Neuronal stem cell (in vitro differentiated cells): ENCODE data around the gene FSIP1.

Experiments used
- DNase-seq: peaks from one replicate; pipeline ENCODE4 v3.0.0-alpha.2; 2013; ENCODE audit warnings: low spot score
- H2AFZ ChIP-seq: one replicate; pipeline ENCODE4 v1.6.1; 2013; ENCODE audit warnings: mild to moderate bottlenecking, low read length, inconsistent platforms
- H2AK5ac ChIP-seq: 2 replicates; pipeline ENCODE4 v1.6.1; 2013; ENCODE audit warnings: low read depth, mild to moderate bottlenecking, inconsistent platforms, low read length, moderate library complexity, mixed read lengths
- H2BK120ac ChIP-seq: 2 replicates; pipeline ENCODE4 v1.6.1; 2013; ENCODE audit warnings: low read depth, mild to moderate bottlenecking, inconsistent platforms, low read length, moderate library complexity, mixed read lengths
- H2BK12ac ChIP-seq: one replicate; pipeline ENCODE4 v1.6.1; 2013; ENCODE audit warnings: low read length, inconsistent platforms
- H2BK15ac ChIP-seq: 2 replicates; pipeline ENCODE4 v1.6.1; 2013; ENCODE audit warnings: mild to moderate bottlenecking, low read length, inconsistent platforms, mixed read lengths
- H2BK5ac ChIP-seq: one replicate; pipeline ENCODE4 v1.6.1; 2013; ENCODE audit warnings: inconsistent platforms, mild to moderate bottlenecking, low read length, moderate library complexity
- H3K14ac ChIP-seq: one replicate; pipeline ENCODE4 v1.6.1; 2013; ENCODE audit warnings: low read length, inconsistent platforms
- H3K18ac ChIP-seq: 2 replicates; pipeline ENCODE4 v1.6.1; 2013; ENCODE audit warnings: low read length, inconsistent platforms
- H3K23ac ChIP-seq: 2 replicates; pipeline ENCODE4 v1.6.1; 2013; ENCODE audit warnings: low read depth, mild to moderate bottlenecking, mixed read lengths, low read length, inconsistent platforms; ENCODE audit not compliant: poor library complexity
- H3K27ac ChIP-seq: replicated peaks from 3 replicates; pipeline ENCODE4 v1.5.1; 2013; ENCODE audit warnings: low read length, inconsistent platforms
- H3K27me3 ChIP-seq, 3 experiments: 2 replicates each; pipeline ENCODE4 v1.6.1; 2013; ENCODE audit warnings: low read length in 3 of 3, mild to moderate bottlenecking in 2 of 3, inconsistent platforms in 1 of 3, low read depth in 1 of 3, mixed read lengths in 1 of 3, moderate library complexity in 1 of 3; ENCODE audit not compliant: control insufficient read depth in 3 of 3, insufficient read depth in 3 of 3
- H3K36me3 ChIP-seq, 2 donors: replicated peaks in 1 of 2; 2 replicates each; pipeline ENCODE4 v1.6.1; 2013; ENCODE audit warnings: low read length in 2 of 2; ENCODE audit not compliant: control insufficient read depth in 2 of 2, insufficient read depth in 2 of 2
- H3K4ac ChIP-seq: 2 replicates; pipeline ENCODE4 v1.6.1; 2013; ENCODE audit warnings: inconsistent platforms, mild to moderate bottlenecking, low read length, moderate library complexity
- H3K4me1 ChIP-seq, 2 donors: 1 replicate in 1 of 2; 2 replicates in 1 of 2; pipeline ENCODE4 v1.6.1; 2013; ENCODE audit warnings: low read length in 2 of 2, low read depth in 1 of 2; ENCODE audit not compliant: control insufficient read depth in 2 of 2, insufficient read depth in 1 of 2
- H3K4me2 ChIP-seq: one replicate; pipeline ENCODE4 v1.6.1; 2013; ENCODE audit warnings: mild to moderate bottlenecking, low read length, inconsistent platforms; ENCODE audit not compliant: insufficient read depth, poor library complexity, severe bottlenecking
- H3K4me3 ChIP-seq, 2 donors: 2 replicates each; pipeline ENCODE4 v1.5.1; 2013; ENCODE audit warnings: low read length in 2 of 2, mild to moderate bottlenecking in 2 of 2, inconsistent platforms in 1 of 2, moderate library complexity in 1 of 2
- H3K79me1 ChIP-seq: one replicate; pipeline ENCODE4 v1.6.1; 2013; ENCODE audit warnings: low read depth, mild to moderate bottlenecking, inconsistent platforms, low read length, moderate library complexity
- H3K9ac ChIP-seq: one replicate; pipeline ENCODE4 v1.6.1; 2013; ENCODE audit warnings: mild to moderate bottlenecking, low read depth, low read length, inconsistent platforms; ENCODE audit not compliant: poor library complexity
- H3K9me3 ChIP-seq, 2 donors: replicated peaks in 1 of 2; 2 replicates each; pipeline versions ENCODE3 to v1.6.1; 2013; ENCODE audit warnings: low read length in 2 of 2, mild to moderate bottlenecking in 2 of 2, inconsistent platforms in 1 of 2, low read depth in 1 of 2, mixed read lengths in 1 of 2, moderate library complexity in 1 of 2; ENCODE audit not compliant: control insufficient read depth in 2 of 2, insufficient read depth in 1 of 2
- H4K8ac ChIP-seq: one replicate; pipeline ENCODE4 v1.6.1; 2013; ENCODE audit warnings: low read depth, mild to moderate bottlenecking, inconsistent platforms, low read length, moderate library complexity
- H4K91ac ChIP-seq: one replicate; pipeline ENCODE4 v1.6.1; 2013; ENCODE audit warnings: low read length, low read depth, mild to moderate bottlenecking, inconsistent platforms; ENCODE audit not compliant: poor library complexity
- WGBS, 2 donors: extraction: QIAGEN DNeasy Blood & Tissue Kit; methylation state at CpG; one replicate each; pipeline ENCODE4 v1.1.7; 2013; ENCODE audit warnings: missing lambda C conversion rate in 2 of 2, mixed read lengths in 1 of 2; ENCODE audit not compliant: insufficient read length in 2 of 2, insufficient replicate concordance in 1 of 2; ENCODE audit errors: extremely low coverage in 2 of 2; 5-methylcytosine and 5-hydroxymethylcytosine counted together

The FSIP1 gene

GRCh38 chr15:39666677-39667076, 116.0 kb downstream of the FSIP1 start:
- Histone ChIP-seq H3K4me1 (peaks cover 8 to 29% of the 10 kb centered on the region in 2 donors), H3K14ac (no peak overlapping the region), H3K36me3 (no peaks in the 10 kb centered on the region), H3K27ac (no peak overlapping the region), H2AFZ (peak overlapping the region; percentile 71), H2BK5ac (no peak overlapping the region), H2BK15ac (no peak overlapping the region), H2BK120ac (no peak overlapping the region), H3K27me3 (no peaks in the 10 kb centered on the region), H3K9ac (no peak overlapping the region), H3K23ac (no peak overlapping the region), H3K79me1 (no peaks in the 10 kb centered on the region), H4K8ac (no peak overlapping the region), H3K9me3 (peaks cover 0 to 2% of the 10 kb centered on the region in 2 donors), H4K91ac (no peak overlapping the region), H3K4me2 (no peak overlapping the region), H3K18ac (no peak overlapping the region), H3K4me3 (no peak overlapping the region), H2AK5ac (no peak overlapping the region), H3K4ac (no peak overlapping the region), H2BK12ac (no peak overlapping the region)
- peak; percentile 20 for DNase-seq
- WGBS, 2 donors, result no CpG with 5 or more reads among the region's 3 CpGs

- Histone ChIP-seq H3K36me3 (no peaks in the 10 kb centered on the region), H3K4me2 (no peak overlapping the region), H3K18ac (no peak overlapping the region), H3K9ac (no peak overlapping the region), H3K79me1 (no peaks in the 10 kb centered on the region), H3K4me1 (peaks cover 8 to 29% of the 10 kb centered on the region in 2 donors), H3K27ac (no peak overlapping the region), H3K27me3 (no peaks in the 10 kb centered on the region), H2AK5ac (no peak overlapping the region), H2BK5ac (no peak overlapping the region), H4K8ac (no peak overlapping the region), H2BK12ac (no peak overlapping the region), H3K14ac (no peak overlapping the region), H2BK120ac (no peak overlapping the region), H3K4me3 (no peak overlapping the region), H4K91ac (no peak overlapping the region), H3K4ac (no peak overlapping the region), H3K9me3 (peaks cover 0 to 2% of the 10 kb centered on the region in 2 donors), H3K23ac (no peak overlapping the region), H2AFZ (no peak overlapping the region), H2BK15ac (no peak overlapping the region)
- WGBS, 2 donors, result no CpG with 5 or more reads among the region's 4 CpGs
- no peak for DNase-seq
Measured at GRCh38 chr15:39665629-39666250, 116.9 kb downstream of the FSIP1 start.

GRCh38 chr15:39663704-39664250, 118.9 kb downstream of the FSIP1 start:
- peaks cover 0 to 3% of the 10 kb centered on the region in 2 donors for H3K9me3 ChIP-seq
- H3K4me3 ChIP-seq, result no peak overlapping the region
- WGBS, 2 donors, result no CpG with 5 or more reads among the region's 2 CpGs
- H3K4me1 ChIP-seq, result peaks cover 8 to 29% of the 10 kb centered on the region in 2 donors
- H2BK5ac ChIP-seq, result no peak overlapping the region
- no peak overlapping the region for H4K91ac ChIP-seq
- no peak for DNase-seq
- H3K18ac ChIP-seq, result no peak overlapping the region
- H3K36me3 ChIP-seq, result no peaks in the 10 kb centered on the region
- no peak overlapping the region for H2BK12ac ChIP-seq
- no peak overlapping the region for H4K8ac ChIP-seq
- H2AFZ ChIP-seq, result peak overlapping the region; percentile 52
- no peak overlapping the region for H3K9ac ChIP-seq
- no peak overlapping the region for H3K4me2 ChIP-seq
- no peak overlapping the region for H3K27ac ChIP-seq
- H2BK15ac ChIP-seq, result no peak overlapping the region
- no peak overlapping the region for H3K14ac ChIP-seq
- H2BK120ac ChIP-seq, result no peak overlapping the region
- H2AK5ac ChIP-seq, result no peak overlapping the region
- H3K79me1 ChIP-seq, result no peaks in the 10 kb centered on the region
- no peak overlapping the region for H3K4ac ChIP-seq
- H3K27me3 ChIP-seq, result no peaks in the 10 kb centered on the region
- no peak overlapping the region for H3K23ac ChIP-seq

- Histone ChIP-seq H2AFZ (no peak overlapping the region), H2BK5ac (no peak overlapping the region), H4K91ac (no peak overlapping the region), H2BK120ac (no peak overlapping the region), H3K27ac (no peak overlapping the region), H2BK12ac (no peak overlapping the region), H3K27me3 (no peaks in the 10 kb centered on the region), H4K8ac (no peak overlapping the region), H2BK15ac (no peak overlapping the region), H3K9me3 (peaks cover 0 to 6% of the 10 kb centered on the region in 2 donors), H3K14ac (no peak overlapping the region), H3K79me1 (no peaks in the 10 kb centered on the region), H3K4me3 (no peak overlapping the region), H3K4me1 (peaks cover 3 to 21% of the 10 kb centered on the region in 2 donors), H3K18ac (no peak overlapping the region), H2AK5ac (no peak overlapping the region), H3K23ac (no peak overlapping the region), H3K4me2 (no peak overlapping the region), H3K36me3 (no peaks in the 10 kb centered on the region), H3K9ac (no peak overlapping the region), H3K4ac (no peak overlapping the region)
- no peak for DNase-seq
Measured at GRCh38 chr15:39661776-39662175, 120.9 kb downstream of the FSIP1 start.
